HAP-1 (cell line): ENCODE results near the gene ACSBG1.

ENCODE experiments used
- DNase-seq, 2 experiments: peaks; one replicate each; pipeline ENCODE4 v3.0.0-alpha.2; 2016 to 2020; ENCODE audit warnings: low spot score in 2 of 2
- H3K27me3 ChIP-seq: fragments of 250-450 bp; sonication (Bioruptor Pico); 2 replicates; pipeline ENCODE4 v1.5.1; 2020; ENCODE audit warnings: low read depth, mild to moderate bottlenecking, moderate library complexity
- H3K36me3 ChIP-seq: fragments of 250-450 bp; sonication (Bioruptor Pico); replicated peaks from 2 replicates; pipeline ENCODE4 v1.5.1; 2020; ENCODE audit warnings: mild to moderate bottlenecking
- H3K4me1 ChIP-seq: fragments of 250-450 bp; sonication (Bioruptor Pico); 2 replicates; pipeline ENCODE4 v1.5.1; 2020; ENCODE audit warnings: mild to moderate bottlenecking
- H3K4me3 ChIP-seq: fragments of 250-450 bp; sonication (Bioruptor Pico); 2 replicates; pipeline ENCODE4 v1.5.1; 2020; ENCODE audit warnings: mild to moderate bottlenecking, moderate library complexity
- H3K9me3 ChIP-seq: fragments of 250-450 bp; sonication (Bioruptor Pico); 2 replicates; pipeline ENCODE4 v1.5.1; 2020; ENCODE audit warnings: mild to moderate bottlenecking, moderate library complexity
- in situ Hi-C: fragments of 300-500 bp; cut with MboI; formaldehyde crosslinking; loops from 3 replicates; pipeline ENCODE4 v1.14.3; 2020; ENCODE audit warnings: low sequenced_read_pairs, inconsistent platforms, mixed read lengths

Gene ACSBG1

DNA sequence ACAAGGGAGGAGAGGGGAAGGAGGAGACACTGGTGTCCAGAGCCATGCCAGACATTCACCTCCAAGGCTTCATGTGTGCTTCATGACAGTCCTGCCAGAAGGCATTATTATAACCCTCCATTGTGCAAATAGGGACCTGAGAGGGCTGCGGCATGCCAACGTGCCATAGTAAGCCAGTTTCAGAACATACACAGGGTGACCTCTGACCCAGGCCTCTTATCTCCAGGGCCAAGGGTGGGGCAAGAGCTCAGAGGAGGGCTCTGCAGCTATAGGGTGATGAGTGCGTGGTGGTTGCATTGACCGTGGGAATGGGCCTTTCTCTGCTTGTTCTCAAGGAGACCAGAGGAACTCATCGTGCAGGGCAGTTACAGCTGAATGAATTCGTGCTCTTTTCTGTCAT is 9.7 kb upstream of the ACSBG1 start:
- no peak for DNase-seq
- Histone ChIP-seq H3K36me3 (no peaks in the 10 kb centered on the region), H3K27me3 (peaks cover 3% of the 10 kb centered on the region), H3K4me1 (no peaks in the 10 kb centered on the region), H3K9me3 (peaks cover 5% of the 10 kb centered on the region; the same call in 1 of the 2 replicates), H3K4me3 (no peak overlapping the region)
- in situ Hi-C loops, result loop anchor here (5.0 kb wide), 3 partner anchors 72 to 287 kb away; no protein-coding TSS in a partner anchor

DNA sequence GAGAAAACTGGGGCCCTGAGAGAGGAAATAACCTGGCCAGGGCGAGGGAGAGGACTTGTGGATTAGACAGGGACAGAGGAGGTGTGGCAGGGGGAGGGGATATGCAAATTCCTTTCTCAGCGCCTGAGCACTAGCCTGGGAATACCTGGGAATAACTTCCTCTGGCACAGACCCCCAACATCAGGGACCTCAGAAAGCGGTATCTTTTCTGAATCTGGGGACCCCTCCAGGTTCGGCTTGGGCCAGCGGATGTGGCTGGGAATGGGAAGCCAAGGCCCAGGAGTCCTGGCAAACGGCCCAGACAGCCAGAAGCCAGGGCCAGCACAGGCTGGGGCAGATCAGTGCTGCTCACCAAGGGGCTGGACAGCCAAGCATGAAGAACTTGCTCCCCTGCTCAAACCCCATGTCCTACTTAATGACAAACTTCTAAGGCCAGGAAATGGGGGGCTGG is 9.2 kb upstream of the ACSBG1 start:
- no peak overlapping the region for H3K4me3 ChIP-seq
- peak in 1 of 2 experiments; percentile 60 for DNase-seq
- in situ Hi-C loops, result loop anchor here (5.0 kb wide), 3 partner anchors 71 to 286 kb away; no protein-coding TSS in a partner anchor

DNA sequence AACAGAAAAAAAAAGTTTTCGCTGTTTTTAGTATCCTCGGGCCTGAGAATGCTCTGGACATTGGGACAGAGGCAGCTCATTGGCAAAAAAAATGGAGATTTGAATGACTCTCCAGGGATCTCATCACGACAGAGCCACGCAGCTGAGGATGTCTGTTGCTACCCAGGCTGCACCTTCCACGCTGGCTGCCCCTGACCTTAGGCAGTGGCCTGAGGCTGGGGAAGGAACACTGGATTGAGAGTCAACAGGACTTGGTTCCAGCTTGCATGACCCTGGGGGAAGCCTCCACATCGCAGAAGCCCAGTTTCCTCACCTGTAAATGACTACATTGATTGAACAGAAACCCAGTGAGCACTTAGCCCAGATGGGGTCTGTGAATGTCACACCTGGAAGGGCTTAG is 8.7 kb upstream of the ACSBG1 start:
- Histone ChIP-seq H3K4me1 (no peaks in the 10 kb centered on the region), H3K27me3 (no peaks in the 10 kb centered on the region; the same call in 1 of the 2 replicates), H3K9me3 (peaks cover 5% of the 10 kb centered on the region; the same call in 1 of the 2 replicates), H3K4me3 (no peak overlapping the region), H3K36me3 (no peaks in the 10 kb centered on the region)
- in situ Hi-C loops, result loop anchor here (5.0 kb wide), 3 partner anchors 71 to 286 kb away; no protein-coding TSS in a partner anchor
- DNase-seq, result no peak

More for the DNA sequence above, 9.2 kb upstream of the ACSBG1 start:
- Histone ChIP-seq H3K4me1 (no peaks in the 10 kb centered on the region), H3K9me3 (peaks cover 5% of the 10 kb centered on the region; the same call in 1 of the 2 replicates), H3K36me3 (no peaks in the 10 kb centered on the region), H3K27me3 (peaks cover 2% of the 10 kb centered on the region)

DNA sequence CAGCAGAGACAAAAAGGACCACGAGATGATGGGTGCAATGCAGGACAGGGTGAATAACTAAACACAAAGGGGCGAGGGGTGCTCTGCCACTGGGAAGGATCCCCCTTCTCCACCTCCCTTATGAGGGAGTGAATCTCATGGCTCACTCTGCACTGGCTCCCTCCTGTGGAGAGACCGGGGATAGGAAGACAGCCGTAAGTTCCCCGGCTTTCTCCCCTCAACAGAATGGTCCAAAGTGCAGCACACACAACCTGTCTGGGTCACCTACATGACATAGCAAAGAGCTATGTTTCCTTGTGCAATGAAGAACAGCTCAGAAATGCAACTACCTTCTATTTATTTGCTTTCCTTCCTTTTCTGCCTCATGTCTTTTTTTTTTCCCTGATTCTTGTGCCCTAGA is 7.8 kb upstream of the ACSBG1 start:
- H3K4me3 ChIP-seq, result no peak overlapping the region
- no peaks in the 10 kb centered on the region for H3K36me3 ChIP-seq
- no peaks in the 10 kb centered on the region; the same call in 1 of the 2 replicates for H3K27me3 ChIP-seq
- H3K4me1 ChIP-seq, result no peaks in the 10 kb centered on the region
- in situ Hi-C loops, result loop anchor here (5.0 kb wide), 3 partner anchors 70 to 285 kb away; no protein-coding TSS in a partner anchor
- DNase-seq, result peak; percentile 27 to 77
- 0 out of 2 replicates have a peak, but pooled peaks cover 3% of the 10 kb centered on the region for H3K9me3 ChIP-seq

DNA sequence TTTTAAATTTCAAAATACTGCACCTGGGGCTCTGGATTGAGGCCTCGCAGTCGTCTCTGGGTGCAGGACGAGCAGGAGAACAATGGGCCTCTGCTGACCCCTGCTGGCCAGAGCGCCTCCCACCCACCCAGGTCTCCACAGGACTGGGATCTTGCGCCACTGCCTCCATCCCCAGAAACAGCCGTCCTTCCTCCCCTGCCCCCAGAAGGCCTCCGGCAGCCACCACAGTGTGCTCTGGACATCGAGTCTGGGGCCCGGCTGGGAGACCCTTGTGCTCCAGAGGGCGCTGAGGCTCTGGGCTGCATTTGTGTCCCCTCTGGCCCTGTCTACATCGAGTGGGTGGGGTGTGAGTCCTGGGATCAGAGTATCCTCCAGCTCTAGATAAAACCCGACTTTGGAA is 6.7 kb upstream of the ACSBG1 start:
- Histone ChIP-seq H3K36me3 (no peaks in the 10 kb centered on the region), H3K9me3 (0 out of 2 replicates have a peak, but pooled peaks cover 3% of the 10 kb centered on the region), H3K27me3 (no peaks in the 10 kb centered on the region; the same call in 1 of the 2 replicates), H3K4me3 (no peak overlapping the region), H3K4me1 (no peaks in the 10 kb centered on the region)
- peak; percentile 94 to 99 for DNase-seq
- in situ Hi-C loops, result loop anchor here (5.0 kb wide), 3 partner anchors 69 to 284 kb away; no protein-coding TSS in a partner anchor

DNA sequence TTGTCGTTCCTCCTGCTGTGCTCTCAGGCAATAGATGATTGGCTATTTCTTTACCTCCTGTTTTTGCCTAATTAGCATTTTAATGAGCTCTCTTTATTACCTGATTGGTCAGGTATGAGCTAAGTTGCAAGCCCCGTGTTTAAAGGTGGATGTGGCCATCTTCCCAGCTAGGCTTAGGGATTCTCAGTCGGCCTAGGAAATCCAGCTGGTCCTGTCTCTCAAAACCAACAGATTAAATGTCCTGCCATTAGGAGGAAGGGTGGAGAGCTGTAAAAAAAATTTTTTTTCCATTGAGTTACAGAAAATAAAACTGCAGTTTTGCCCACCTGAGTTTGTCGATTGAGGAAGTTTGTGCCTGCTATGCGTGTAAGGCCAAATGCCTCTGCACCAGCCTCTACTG is 5.4 kb upstream of the ACSBG1 start:
- Histone ChIP-seq H3K27me3 (no peaks in the 10 kb centered on the region; the same call in 1 of the 2 replicates), H3K36me3 (no peaks in the 10 kb centered on the region), H3K9me3 (0 out of 2 replicates have a peak, but pooled peaks cover 3% of the 10 kb centered on the region), H3K4me3 (no peak overlapping the region), H3K4me1 (peaks cover 3% of the 10 kb centered on the region)
- DNase-seq, result no peak
- in situ Hi-C loops, result loop anchor here (5.0 kb wide), 3 partner anchors 68 to 283 kb away; no protein-coding TSS in a partner anchor

DNA sequence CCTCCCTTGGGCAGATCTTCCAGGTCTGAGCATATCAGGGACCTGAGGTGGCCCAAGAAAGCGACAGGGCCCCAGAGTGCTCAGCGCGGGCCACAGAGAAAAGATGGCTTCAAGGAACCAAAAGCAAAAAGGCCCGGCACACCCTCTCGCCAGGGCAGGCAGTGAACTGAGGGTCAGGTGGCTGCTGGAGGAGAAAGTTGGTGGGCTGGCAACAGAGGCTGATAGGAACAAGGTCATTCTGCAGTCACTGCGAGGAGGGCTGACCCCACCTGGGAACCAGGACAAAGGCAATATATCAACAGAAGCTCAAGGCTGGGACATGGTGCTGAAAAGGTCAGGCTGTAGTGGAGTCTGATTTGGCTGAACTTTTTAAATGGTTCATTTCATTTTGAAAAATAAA is 2.8 kb upstream of the ACSBG1 start:
- in situ Hi-C loops, result no loop called here
- no peaks in the 10 kb centered on the region; the same call in 1 of the 2 replicates for H3K27me3 ChIP-seq
- no peaks in the 10 kb centered on the region for H3K36me3 ChIP-seq
- no peaks in the 10 kb centered on the region for H3K9me3 ChIP-seq
- H3K4me3 ChIP-seq, result no peak overlapping the region
- peaks cover 11% of the 10 kb centered on the region for H3K4me1 ChIP-seq
- no peak for DNase-seq

DNA sequence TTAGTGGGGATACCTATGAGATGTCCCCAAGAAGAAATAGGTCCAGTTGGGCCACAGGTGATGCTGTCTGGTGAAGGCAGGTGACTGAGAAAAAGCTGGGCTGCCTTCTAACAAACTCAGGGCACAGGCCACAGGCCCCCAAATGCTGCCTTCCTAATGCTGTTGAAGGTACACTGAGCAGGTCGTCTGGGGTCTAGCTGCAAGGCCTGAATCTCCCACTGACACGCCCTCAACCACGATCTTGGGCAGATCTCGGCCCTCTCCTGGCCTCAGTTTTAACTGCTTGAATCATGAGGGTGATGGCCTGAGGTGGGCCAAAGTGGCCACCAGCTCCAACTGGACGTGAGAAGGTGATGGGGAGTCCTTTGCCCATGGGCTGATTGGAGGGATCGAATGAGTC is 2.1 kb upstream of the ACSBG1 start:
- in situ Hi-C loops, result no loop called here
- Histone ChIP-seq H3K27me3 (no peaks in the 10 kb centered on the region), H3K4me1 (peaks cover 11% of the 10 kb centered on the region), H3K9me3 (no peaks in the 10 kb centered on the region), H3K36me3 (no peaks in the 10 kb centered on the region), H3K4me3 (no peak overlapping the region)
- no peak for DNase-seq

DNA sequence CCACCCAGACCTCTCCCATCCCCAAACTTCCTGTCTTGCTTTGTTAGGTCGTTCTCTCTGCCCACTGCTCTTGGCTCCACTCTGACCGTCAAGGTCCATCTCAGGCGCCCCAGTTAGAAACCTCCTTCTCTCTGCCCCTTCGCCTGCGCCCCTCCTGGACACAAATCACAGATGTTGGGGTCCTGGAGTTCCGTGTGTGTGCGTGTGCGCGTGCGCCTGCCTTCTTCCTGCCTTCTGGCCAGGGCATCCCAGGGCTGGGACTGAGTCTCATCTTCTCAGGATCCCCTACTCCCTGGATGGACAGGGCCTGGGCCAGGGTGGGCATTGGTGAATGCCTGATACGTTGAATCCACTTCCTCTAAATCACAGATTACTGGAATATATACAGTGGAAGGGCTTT is 869 bp downstream of the ACSBG1 start:
- H3K4me3 ChIP-seq, result no peak overlapping the region
- no peaks in the 10 kb centered on the region for H3K36me3 ChIP-seq
- no peaks in the 10 kb centered on the region for H3K9me3 ChIP-seq
- H3K4me1 ChIP-seq, result peaks cover 11% of the 10 kb centered on the region
- in situ Hi-C loops, result no loop called here
- H3K27me3 ChIP-seq, result no peaks in the 10 kb centered on the region
- no peak for DNase-seq

DNA sequence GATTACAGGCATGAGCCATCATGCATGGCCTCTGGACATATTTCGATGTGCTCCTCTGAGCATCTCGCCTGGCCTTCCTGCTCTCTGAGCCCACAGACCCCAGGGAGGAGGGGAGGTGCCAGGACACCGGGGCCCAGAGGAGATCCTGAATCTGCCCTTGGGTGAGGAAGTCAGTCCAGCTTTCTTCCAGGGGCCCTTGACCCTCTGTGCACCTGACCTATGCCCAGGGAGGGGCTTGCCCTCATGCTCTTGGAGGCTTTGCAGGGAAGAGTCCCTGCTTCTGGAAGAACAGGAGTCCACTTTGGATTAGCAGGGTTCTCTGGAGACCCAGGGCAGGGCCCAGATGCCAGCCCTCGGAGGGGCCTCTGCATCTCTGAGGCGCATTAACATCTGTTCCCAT is 1.4 kb downstream of the ACSBG1 start:
- Histone ChIP-seq H3K36me3 (no peaks in the 10 kb centered on the region), H3K4me3 (no peak overlapping the region), H3K27me3 (no peaks in the 10 kb centered on the region), H3K4me1 (peaks cover 11% of the 10 kb centered on the region), H3K9me3 (no peaks in the 10 kb centered on the region)
- no peak for DNase-seq
- in situ Hi-C loops, result no loop called here

DNA sequence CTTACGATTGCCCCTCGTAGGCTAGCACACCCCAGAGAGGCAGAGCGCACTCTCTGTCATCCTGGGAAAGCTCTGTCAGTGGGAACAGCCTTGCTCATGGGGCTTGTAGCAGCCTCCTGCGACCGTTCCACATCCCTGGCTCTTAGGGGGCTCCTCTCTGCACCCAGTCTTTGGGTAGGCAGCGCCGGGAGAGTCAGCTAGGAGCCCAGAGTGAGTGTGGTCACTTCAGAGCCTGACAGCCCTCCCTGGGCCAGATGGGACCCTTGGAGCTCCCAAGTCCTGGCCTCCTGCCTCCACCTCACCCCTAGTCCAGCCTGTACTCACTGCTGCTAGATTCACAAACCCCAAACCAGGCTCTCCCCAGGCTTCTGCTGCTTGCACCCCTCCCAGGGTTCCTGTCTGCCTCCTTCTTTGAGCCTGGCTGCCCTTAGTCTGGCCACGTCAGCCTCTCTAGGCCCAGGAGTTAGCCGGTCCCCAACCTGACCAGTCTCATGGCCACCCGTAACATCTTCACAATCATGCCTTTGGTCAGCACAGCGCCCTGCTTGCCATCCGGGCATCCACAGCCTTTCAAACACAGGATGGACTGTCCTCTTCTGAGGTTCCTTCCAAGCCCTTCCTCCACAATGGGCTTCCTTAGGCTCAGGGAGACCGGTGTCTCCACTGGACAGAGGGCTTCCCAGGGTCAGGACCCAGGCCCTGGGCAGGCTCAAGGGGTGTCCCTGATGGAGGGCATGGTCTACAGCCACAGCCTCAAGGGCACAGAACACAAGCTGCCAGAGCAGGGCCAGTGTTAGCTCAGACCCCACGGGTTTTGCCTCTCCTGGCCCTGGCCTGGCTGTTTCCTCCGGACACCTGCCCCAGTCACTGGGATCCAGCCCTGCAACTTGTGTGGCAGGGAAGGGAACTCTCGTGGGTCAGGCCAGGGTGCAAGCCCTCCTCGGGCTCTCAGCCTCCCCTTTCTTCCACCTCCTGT is 4.6 kb downstream of the ACSBG1 start:
- H3K36me3 ChIP-seq, result no peaks in the 10 kb centered on the region
- DNase-seq, result no peak
- no peak overlapping the region for H3K4me3 ChIP-seq
- H3K4me1 ChIP-seq, result peaks cover 7% of the 10 kb centered on the region
- no peaks in the 10 kb centered on the region for H3K27me3 ChIP-seq
- in situ Hi-C loops, result no loop called here
- H3K9me3 ChIP-seq, result peaks cover 4% of the 10 kb centered on the region

DNA sequence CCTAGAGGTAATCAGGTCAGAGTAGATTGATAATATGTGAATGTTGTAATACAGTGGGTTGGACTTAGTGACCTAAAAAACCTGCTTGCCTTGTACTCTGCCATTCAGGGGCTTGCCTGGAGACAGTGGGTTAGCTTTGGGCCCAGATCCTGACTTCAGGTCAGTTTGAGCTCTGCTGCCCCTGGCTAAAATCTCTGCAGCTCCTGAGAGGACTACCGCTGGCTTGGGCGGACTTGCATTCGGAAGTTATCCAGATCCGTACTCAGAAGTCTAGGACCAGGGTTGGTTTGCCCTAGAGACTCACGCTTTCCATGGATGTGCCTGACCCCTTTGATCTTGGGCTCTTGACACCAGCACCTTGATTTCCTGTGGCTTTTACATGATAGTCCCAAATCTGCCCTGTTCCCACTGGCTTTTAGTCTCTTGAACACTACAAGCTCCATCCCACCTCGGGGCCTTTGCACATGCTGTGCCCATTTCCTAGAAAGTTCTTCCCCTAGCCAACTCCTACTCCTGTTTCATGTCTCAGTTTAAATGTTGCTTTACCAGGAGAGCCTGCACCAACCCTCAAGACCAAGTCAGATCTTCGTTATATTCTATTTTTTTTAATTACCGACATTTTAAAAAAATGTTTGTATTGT is 5.9 kb downstream of the ACSBG1 start:
- no peak for DNase-seq
- Histone ChIP-seq H3K4me1 (no peaks in the 10 kb centered on the region), H3K4me3 (no peak overlapping the region), H3K36me3 (no peaks in the 10 kb centered on the region), H3K9me3 (peaks cover 4% of the 10 kb centered on the region), H3K27me3 (0 out of 2 replicates have a peak, but pooled peaks cover 1% of the 10 kb centered on the region)
- in situ Hi-C loops, result no loop called here

DNA sequence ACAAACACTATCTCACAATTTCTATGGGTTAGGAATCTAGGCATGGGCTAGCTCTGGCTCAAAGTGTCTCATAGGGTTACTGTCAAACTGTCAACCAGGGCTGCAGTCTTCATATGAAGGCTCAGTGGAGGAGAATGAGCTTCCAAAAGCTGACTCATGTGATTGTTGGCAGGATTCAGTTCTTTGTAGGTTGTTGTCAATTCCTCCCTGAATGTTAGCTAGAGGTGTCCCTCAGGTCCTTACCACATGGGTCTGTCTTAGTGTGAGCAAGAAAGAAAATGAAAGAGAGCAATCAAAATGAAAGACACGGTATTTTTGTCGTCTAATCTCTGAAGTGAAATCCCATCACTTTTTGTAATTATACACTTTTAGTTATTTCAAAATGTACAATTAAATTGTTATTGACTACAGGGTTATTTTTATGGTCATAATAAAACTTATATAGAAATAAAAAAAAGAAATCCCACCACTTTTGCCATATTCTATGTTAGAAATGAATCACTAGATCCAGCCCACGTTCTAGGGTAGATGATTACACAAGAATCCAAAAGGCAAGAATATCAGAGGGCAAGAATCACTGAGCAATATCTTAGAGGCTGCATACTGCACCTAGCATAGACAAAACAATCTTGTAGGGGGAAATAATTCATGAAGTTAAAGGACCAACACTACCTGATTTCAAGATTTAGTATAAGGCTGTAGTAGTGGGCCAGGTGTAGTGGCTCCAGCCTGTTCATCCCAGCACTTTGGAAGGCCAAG is 8.4 kb downstream of the ACSBG1 start:
- no peaks in the 10 kb centered on the region for H3K36me3 ChIP-seq
- H3K4me3 ChIP-seq, result no peak overlapping the region
- in situ Hi-C loops, result no loop called here
- no peak for DNase-seq
- peaks cover 4% of the 10 kb centered on the region for H3K9me3 ChIP-seq
- 0 out of 2 replicates have a peak, but pooled peaks cover 3% of the 10 kb centered on the region for H3K27me3 ChIP-seq
- H3K4me1 ChIP-seq, result no peaks in the 10 kb centered on the region
